ENCODE data around the gene MDH1B.

- TF ChIP-seq POLR2A (IDR thresholded peaks at IDR 0.05), result no peak
- TF ChIP-seq, protein P1, sequence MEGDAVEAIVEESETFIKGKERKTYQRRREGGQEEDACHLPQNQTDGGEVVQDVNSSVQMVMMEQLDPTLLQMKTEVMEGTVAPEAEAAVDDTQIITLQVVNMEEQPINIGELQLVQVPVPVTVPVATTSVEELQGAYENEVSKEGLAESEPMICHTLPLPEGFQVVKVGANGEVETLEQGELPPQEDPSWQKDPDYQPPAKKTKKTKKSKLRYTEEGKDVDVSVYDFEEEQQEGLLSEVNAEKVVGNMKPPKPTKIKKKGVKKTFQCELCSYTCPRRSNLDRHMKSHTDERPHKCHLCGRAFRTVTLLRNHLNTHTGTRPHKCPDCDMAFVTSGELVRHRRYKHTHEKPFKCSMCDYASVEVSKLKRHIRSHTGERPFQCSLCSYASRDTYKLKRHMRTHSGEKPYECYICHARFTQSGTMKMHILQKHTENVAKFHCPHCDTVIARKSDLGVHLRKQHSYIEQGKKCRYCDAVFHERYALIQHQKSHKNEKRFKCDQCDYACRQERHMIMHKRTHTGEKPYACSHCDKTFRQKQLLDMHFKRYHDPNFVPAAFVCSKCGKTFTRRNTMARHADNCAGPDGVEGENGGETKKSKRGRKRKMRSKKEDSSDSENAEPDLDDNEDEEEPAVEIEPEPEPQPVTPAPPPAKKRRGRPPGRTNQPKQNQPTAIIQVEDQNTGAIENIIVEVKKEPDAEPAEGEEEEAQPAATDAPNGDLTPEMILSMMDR (IDR thresholded peaks at IDR 0.05 in 4 of 5, conservative IDR thresholded peaks at IDR 0.05 in 1 of 5), result no peak
These were observed 76.1 kb downstream of the MDH1B start for GRCh38 chr2:206688990-206689389.

Data from gastrocnemius medialis (tissue), 4 donors.